ENCODE data around the gene RNF213.

Gene RNF213

DNA sequence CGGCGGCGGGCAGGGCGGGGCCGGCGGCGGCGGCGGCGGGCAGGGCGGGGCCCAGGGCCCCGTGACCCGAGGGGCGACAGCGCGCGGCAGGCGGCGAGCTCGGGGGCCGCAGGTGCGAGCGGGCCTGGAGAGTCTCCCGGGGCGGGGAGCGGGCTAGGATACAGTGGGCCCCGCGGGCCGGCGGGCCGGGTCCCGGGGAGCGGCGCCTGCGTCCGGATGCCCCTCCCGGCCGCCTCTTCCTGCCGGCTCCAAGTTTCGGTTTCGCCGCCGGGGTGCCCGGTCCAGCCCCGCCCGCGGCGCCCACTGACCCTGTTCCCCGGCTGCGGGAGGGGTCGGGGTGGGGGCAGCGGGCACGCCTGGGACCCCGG lies at the start of gene RNF213:
RNF213 (plus strand) TSS at position 62 of the 368 bp plus-strand sequence. CDS start 2,830 bp downstream, outside the sequence.
- no peak for DNase-seq (ENCODE audit: low read depth, low spot score)

DNA sequence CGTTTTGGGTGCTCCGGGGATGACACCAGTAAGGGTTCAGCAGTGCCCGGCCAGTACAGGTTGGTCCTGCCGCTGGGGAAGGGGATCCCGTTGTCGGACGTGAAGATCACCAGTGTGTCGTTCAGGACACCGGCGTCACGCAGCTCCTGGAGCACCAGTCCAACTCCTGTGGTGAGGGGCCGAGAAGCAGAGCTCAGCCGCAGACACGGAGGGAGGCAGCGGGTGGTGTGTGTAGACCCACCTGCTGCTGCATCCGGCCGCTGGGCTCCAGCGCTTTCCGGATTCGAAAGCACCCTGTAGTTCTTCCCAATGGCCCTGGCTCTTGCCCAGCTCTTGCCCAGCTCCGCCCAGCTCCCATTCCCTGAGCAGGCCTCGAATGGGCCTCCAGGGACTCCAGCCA lies 48.5 kb upstream of the RNF213 start:
- no peak for DNase-seq (ENCODE audit: low read depth, low spot score)

DNA sequence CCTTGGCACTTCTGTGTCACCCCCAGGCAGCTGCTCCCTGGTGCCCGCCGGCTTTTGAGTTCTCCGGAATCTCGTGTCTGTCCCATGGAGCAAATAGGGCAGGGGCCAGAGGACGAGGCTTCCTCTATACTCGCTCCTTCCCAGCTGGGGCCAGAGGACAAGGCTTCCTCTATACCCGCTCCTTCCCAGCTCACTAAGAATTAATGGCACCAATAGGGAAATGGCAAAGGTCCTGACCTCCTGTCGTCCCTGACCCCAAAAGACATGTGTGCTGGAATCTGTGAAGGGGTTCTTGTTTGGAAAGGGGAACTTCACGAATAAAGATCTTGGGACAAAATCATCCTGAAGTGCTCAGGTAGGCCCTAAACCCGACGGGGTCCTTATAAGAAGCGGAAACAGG lies 48.1 kb upstream of the RNF213 start:
- no peak for DNase-seq (ENCODE audit: low read depth, low spot score)

DNA sequence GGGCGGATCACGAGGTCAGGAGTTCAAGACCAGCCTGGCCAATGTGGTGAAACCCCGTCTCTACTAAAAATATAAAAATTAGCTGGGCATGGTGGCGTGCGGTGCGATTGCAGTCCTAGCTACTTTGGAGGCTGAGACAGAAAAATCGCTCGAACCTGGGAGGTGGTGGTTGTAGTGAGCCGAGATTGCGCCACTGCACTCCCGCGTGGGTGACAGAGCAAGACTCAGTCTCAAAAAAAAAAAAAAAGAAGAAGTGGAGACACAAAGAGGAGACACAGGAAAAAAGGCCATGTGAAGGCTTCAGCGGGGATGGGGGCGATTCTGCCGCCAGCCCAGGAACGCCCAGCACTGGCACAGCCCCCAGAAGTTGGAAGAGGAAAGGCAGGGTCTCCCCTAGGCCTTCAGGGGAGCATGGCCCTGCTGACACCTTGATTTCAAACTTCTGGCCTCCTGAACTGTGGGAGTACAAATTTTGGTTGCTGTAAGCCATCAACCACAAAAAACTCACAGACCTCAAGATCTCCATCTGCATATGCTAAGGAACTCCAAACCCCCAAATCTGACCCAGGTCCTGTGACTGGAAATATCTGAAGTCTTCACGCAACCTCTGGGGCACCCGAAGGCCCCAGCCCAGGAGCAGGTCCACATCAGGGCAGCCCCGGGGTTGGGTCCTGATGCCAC lies 47.5 kb upstream of the RNF213 start:
- DNase-seq (ENCODE audit: low read depth, low spot score), result no peak

DNA sequence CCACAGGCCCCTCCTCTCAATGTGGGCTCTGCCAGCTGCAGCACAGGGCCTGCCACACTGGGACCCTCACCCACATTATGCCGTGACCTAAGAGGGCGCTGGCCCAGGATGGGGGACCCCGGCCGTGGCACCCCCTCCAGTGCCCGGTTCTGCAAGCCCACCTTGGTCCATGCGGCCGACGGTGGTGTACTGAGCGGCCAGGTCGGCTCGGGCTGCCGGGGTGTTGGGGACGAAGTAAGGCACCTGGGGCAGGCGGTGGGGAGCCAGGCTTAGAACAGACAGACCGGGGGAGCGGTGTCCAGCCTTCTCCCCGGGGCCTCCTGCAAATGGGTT lies 47.0 kb upstream of the RNF213 start:
- DNase-seq (ENCODE audit: low read depth, low spot score), result no peak

DNA sequence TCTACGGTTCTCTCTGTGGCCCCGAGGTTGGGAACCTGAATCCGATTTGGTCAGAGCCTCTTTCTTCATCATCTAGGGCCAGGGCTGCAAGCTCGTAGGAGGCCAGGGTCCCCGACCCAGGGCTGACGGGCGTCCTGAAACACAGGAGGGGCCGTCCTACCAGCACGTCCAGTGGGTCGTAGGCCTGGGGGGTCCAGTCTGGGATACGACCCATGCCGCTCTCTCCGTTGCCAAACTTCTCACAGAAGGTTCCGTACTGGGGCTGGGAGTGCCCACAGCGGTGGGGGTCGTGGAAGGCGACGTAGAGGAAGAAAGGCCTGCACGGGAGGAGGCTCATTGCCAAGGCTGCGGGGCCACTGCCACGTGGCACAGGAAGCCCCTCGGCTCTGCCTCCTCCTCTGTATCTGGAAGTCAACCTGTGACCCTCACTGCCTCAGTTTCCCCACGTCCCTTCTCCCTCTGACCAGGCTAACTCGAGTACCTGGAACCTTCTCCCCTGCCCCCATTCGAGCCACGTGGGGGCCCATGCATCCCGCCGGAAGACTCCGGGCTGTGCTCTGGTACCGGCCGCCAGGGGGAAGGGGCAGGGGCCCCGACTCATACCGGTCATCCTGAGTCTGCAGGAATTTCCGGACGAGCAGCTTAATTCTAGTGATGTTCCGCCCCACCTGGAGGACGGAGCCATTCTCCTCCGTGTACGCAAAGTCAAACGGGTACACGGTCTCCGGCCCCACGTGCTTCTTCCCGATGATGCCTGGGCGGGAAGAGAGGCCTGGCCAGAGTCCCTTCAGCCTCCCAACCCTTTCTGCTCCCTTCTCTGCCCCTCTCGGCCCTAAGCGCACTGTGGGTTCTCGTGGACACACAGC lies 46.4 kb upstream of the RNF213 start:
- no peak for DNase-seq (ENCODE audit: low read depth, low spot score)

DNA sequence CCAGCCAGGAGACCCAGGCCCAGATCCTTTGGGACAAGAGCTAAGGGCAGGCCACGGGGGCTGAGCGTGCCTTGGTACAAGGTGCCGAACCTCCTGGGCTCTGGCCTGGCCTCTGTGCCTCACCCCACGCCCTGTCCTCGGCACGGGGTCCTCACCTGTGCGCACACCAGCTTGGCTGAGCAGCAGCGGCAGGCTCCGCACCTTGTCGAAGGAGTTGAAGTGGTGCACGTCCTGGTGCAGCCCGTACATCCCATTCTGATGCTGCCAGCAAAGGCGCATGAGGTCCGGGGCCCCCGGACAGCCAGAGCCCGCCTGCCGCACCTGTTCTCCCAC lies 45.8 kb upstream of the RNF213 start:
- DNase-seq (ENCODE audit: low read depth, low spot score), result no peak

DNA sequence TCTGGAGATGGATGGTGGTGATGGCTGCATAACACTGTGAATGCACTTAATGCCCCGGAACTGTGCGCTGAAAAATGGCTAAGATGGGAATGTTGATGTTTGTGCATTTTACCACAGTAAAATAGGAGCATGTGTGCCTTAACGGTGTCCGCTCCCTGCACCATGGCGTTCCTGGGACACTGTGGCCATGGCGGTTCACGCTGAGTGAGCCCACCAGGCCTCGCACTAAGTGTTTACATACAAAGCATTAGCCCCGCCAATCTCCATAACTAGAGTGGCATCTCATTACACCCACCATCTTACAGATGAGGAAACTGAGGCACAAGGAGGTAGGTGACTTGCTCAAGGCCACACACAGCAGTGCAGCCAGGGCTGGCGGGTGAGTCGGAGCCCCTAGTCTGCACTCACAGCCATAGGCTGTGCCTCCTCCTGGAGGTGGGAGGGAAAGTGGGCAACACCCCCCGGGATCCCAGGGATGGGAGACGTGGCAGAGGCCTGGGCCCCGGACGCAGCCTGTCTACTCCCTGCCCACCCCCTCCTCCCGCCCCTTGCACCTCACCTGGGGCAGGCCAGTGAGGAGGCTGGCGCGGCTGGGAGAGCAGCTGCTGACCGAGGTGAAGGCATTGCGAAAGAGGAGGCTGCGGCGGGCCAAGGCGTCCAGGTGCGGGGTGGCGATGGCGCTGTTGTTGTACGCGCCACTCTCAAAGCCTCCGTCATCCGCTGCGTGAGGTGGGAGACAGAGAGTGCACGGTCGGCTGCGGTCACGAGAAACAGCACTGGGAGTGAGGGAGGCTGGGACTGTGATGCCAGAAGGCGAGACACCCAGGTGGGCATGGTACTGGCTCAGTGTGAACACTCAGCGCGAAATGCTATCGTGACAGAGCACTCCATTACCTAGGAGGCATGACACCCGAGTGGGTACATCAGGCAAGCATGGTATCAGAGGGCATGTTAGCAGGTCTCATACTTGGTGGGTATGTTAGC lies 43.9 kb upstream of the RNF213 start:
- no peak for DNase-seq (ENCODE audit: low read depth, low spot score)

DNA sequence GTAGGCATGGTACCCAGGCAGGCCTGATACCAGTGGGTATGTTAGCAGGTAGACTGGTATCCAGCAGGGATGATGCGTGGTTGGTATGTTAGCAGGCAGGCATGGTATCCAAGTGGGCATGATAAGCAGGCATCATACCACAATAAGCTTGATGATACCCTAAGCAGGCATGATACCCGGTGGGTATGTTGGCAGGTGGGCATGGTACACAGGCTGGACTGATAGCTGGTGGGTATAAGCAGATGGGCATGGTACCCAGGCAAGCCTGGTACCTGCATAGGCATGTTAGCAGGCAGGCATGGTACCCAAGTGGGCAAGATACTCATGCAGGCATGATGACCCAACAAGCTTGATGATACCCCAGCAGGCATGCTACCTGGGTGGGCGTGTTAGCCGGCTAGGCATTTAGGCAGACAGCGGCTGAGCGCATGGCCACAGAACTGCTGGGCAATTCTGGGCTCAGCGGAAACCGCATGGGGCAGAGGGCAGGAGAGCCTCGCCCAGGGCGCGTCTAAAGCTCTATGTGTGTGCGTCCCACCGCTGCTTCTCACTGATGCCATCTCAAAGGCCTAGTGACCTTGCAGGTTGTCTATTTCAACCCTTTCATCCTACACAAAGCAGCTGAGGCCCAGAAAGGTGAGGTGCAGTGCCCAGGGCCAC lies 42.8 kb upstream of the RNF213 start:
- DNase-seq (ENCODE audit: low read depth, low spot score), result no peak

DNA sequence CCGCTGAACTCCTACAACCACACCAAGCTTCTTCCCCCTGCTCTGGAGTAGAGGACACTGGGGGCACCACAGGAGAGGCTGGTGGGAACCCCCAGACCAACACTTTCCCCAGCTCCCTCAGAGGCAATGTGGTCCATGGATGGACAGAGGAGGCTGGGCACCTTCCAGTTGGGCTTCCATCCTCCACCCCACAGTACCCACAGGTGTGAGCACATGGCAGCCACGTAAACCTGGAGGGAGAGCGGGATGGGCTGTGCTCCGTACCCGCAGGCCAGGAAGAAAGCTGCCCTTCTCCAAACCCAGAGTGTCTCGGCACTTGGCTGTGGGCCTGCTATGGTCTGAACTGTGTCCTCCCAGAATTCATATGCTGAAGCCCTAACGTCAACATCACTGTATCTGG lies 42.3 kb upstream of the RNF213 start:
- DNase-seq (ENCODE audit: low read depth, low spot score), result no peak

DNA sequence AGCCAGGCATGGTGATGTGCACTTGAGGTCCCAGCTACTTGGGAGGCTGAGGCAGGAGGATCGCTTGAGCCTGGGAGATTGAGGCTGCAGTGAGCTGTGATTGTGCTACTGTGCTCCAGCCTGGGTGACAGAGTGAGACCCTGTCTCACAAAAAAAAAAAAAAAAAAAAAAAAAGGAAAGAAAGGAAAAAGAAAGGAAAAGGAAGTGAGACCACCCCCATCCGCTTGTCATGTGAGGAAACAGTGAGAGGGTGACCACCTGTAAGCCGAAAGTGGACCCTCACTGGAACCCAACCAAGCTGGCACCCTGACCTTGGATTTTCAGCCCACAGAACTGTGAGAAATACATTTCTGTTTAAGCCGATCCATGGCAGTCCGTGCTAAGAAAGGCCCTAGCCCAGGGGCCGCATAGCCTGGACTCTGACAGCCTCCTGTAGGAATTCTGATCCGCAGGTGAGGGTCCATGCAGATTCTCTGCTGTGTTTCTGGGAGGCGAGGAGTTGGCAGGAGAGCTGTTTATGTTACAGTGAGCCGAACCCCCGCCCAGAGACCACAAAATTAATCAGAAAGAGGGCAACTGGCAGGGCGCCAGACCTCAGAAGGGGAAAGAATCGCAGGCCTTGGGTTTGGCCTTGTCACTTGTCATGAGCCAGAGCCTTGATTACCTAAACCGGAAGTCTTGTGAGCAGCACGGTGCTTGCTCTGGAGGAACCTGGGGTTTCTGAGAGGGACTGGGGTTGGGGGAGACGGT lies 41.5 kb upstream of the RNF213 start:
- no peak for DNase-seq (ENCODE audit: low read depth, low spot score)

DNA sequence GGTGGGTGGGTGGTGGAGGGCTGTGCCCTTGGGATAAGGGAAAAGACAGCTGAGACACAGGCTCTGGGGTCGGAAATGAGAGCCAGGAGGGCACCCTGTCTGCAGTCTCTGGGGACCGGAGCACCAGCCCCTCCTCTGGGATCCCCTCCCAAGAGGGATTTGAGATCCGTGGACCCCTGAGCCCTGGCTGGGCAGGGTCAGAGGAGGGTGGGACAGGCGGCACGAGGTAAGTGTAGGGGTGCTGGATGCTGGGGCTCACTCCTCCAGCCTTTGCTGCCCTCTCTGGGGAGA lies 40.9 kb upstream of the RNF213 start:
- no peak for DNase-seq (ENCODE audit: low read depth, low spot score)

DNA sequence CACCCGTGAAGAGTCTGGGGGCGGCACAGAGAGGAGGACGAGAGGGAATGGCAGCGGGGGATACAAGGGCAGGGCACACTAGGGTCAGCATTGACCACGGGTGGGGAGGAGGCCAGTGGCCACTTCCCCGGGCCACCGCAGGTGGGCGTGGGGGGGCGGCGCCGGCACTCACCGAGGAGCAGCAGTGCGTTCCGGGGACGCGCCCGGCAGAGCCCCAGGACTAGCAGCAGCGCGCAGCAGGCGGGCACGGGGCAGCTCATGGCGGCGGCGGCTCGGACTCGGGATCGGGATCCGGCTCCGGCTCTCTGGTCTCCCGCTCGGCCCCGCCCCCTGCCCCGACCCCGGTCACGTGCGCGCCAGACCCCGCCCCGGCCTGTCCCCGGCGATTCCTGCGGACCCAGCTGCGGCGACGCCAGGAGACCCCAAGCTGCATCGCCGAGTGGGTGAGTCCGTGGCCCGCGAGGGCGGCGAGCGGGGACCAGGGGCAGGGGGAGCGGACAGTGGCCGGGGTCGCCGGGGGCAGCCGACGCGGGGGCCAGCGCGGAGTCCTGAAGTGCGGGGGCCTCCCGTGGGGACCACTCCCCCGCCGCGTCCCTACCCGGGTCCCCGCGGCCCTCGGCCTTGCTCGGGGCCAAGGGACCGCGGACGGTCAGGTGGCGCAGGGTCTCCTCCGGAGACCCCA lies 40.5 kb upstream of the RNF213 start, which contains the start of the genes SGSH and SLC26A11:
SGSH (minus strand) TSS at position 280 of the 682 bp plus-strand sequence; CDS start at position 260, 20 bp downstream.
SLC26A11 (plus strand) TSS at position 374 of the 682 bp plus-strand sequence. CDS start 1,134 bp downstream, outside the sequence.
- DNase-seq (ENCODE audit: low read depth, low spot score), result no peak

DNA sequence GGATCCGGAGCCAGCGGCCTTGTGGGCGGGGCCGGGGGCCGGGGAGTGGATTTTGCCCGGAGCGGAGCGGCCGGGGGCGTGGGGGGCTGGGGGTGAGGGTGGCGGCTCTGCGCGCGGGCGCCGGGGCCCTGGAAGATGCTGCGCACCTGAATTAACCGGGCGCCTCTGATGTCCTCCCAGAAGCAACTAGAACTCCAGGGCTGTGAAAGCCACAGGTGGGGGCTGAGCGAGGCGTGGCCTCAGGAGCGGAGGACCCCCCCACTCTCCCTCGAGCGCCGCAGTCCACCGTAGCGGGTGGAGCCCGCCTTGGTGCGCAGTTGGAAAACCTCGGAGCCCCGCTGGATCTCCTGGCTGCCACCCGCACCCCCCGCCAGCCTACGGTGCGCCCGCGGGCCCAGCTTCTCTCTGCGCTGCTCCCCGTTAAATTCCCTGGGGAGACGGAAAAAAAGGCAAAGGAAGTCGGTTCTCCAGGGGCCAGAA lies 39.9 kb upstream of the RNF213 start:
- DNase-seq (ENCODE audit: low read depth, low spot score), result no peak

DNA sequence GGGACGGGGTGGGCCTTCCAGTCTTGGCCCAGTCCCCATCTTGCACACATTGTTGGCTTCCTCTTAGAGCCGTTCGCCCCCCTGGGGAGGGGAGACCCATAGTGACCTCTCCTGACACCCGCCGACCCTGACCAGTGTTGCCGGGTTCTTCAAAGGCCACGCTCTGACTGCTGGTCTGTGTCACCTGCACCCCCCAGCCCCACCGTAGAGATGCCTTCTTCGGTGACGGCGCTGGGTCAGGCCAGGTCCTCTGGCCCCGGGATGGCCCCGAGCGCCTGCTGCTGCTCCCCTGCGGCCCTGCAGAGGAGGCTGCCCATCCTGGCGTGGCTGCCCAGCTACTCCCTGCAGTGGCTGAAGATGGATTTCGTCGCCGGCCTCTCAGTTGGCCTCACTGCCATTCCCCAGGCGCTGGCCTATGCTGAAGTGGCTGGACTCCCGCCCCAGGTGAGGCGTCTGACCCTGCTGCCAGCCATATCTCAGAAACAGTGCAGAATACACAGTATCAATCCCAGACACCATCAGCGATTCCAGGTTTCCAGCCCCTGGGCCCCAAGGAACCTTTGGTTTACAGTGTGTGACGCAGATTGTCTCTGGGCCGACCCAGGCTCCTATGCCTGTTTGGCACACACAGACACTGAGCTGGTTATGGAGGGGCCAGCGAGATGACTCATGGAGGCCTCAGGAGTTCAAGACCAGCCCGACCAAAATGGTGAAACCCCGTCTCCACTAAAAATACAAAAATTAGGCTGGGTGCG lies 39.1 kb upstream of the RNF213 start:
- DNase-seq (ENCODE audit: low read depth, low spot score), result no peak

DNA sequence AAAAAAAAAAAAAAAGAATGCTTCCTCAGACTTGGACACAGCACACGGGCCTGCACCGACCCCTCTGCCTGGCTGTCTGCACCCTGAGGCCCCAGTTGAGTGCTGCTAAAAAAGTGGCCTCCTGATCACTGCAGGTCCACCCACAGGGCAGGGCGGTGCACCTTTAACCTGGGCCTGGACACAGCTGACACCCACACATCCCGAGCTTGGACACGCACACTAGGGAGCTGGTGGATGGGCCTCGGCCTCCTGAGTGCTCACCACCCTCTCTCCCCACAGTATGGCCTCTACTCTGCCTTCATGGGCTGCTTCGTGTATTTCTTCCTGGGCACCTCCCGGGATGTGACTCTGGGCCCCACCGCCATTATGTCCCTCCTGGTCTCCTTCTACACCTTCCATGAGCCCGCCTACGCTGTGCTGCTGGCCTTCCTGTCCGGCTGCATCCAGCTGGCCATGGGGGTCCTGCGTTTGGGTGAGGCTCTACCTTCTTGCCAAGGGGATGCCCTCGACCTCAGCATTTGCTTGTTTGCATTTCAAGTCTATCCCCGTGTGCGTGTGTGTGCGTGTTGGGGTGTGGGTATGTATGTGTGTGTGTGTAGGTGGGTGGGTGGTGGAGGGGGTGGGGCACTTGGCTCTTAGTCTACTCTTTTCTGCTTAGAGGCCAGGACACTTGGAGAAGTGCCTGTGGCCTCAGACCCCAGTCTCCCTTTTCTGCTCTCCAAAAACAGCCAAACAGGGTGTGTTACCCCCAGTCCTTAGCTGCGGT lies 38.1 kb upstream of the RNF213 start:
- no peak for DNase-seq (ENCODE audit: low read depth, low spot score)

DNA sequence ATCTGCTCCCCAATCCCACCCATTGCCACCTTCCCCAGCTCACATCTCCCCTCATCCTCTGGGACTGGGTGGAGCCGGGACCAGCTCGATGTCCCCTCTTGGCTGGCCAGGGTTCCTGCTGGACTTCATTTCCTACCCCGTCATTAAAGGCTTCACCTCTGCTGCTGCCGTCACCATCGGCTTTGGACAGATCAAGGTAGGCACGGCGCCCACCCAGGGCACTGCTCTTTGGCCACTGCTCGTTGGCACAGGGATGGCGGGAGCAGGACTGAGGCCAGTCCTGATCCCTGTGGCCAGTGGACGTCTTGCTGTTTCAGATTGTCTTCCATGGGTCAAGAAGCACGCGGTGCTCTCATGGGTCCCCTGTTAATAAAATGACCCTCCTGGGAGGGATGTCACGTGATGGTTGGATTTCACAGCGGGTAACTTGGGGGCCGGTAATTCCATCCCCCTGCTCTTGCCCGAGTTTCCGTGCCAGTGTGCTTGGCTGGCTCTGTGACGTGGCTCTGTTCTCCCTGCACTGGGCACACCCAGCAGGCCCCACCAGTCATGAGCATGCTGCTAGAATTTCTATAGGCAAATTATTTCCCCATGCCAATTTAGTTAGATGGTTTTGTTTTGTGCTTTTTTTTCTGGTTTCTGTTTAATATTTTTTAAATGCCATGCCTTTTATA lies 37.4 kb upstream of the RNF213 start:
- no peak for DNase-seq (ENCODE audit: low read depth, low spot score)

DNA sequence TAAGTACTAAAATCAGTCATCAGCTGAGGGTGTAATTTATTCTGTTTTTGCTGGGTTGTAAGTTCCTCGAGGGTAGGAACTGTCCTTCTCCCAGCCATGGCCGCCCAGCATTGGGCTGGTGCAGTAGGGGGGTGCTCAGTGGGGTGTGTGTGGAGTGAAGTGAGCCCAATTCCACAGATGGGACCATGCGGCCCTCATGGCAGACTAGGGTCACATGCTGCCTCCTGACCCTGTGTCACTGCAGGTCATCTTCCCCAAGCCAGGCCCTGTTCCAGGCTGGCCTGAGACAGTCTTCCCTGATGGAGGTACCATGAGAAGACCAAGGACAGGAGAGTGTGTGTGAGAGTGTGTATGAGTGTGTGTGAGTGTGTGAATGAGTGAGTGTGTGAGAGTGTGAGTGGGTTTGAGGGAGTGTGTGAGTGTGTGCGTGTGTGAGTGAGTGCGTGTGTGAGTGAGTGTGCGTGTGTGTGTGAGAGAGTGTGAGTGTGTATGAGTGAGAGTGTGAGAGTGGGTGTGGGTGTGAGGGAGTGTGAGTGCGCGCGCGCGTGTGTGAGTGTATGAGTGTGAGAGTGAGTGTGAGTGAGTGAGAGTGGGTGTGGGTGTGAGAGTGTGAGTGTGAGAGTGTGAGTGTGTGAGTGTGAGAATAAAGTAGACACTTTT lies 36.7 kb upstream of the RNF213 start:
- DNase-seq (ENCODE audit: low read depth, low spot score), result no peak

Data from iPS DF 19.7 (cell line).